Epithelial cell of esophagus (primary cell): ENCODE measurements around the gene TJAP1.

Experiments
- DNase-seq: peaks from one replicate; pipeline ENCODE4 v3.0.0; 2010; ENCODE audit warnings: low read depth
- H3K4me3 ChIP-seq: 2 replicates; pipeline ENCODE4 v1.5.1; 2011; ENCODE audit warnings: mild to moderate bottlenecking, low read length, control low read depth
- TF ChIP-seq, protein P1 (sequence below): IDR thresholded peaks from 2 replicates; pipeline ENCODE4 v1.5.1; 2011; ENCODE audit warnings: low read depth, mild to moderate bottlenecking, low read length, control low read depth, inconsistent platforms; ENCODE audit not compliant: insufficient read depth; ENCODE audit errors: missing control alignments

Gene TJAP1

DNA sequence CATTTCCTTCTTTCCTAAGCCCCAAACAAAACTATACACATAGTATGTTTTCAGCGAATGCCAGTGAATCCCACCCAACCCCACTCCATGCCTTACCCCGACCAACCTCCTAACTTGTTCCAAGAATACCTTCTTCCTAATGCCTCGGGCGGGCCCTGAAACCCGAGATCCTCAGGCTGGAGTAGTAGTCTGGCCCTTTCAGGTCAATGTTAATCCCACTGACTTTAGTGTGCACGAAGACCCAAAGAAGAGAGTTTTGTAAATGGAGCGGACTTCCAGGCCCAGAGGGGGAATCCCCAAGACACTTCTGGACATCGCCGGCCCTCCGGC is 39.0 kb downstream of the TJAP1 start:
- H3K4me3 ChIP-seq = peak overlapping the region; percentile 98
- TF ChIP-seq, protein P1, sequence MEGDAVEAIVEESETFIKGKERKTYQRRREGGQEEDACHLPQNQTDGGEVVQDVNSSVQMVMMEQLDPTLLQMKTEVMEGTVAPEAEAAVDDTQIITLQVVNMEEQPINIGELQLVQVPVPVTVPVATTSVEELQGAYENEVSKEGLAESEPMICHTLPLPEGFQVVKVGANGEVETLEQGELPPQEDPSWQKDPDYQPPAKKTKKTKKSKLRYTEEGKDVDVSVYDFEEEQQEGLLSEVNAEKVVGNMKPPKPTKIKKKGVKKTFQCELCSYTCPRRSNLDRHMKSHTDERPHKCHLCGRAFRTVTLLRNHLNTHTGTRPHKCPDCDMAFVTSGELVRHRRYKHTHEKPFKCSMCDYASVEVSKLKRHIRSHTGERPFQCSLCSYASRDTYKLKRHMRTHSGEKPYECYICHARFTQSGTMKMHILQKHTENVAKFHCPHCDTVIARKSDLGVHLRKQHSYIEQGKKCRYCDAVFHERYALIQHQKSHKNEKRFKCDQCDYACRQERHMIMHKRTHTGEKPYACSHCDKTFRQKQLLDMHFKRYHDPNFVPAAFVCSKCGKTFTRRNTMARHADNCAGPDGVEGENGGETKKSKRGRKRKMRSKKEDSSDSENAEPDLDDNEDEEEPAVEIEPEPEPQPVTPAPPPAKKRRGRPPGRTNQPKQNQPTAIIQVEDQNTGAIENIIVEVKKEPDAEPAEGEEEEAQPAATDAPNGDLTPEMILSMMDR = no peak
- no peak for DNase-seq

DNA sequence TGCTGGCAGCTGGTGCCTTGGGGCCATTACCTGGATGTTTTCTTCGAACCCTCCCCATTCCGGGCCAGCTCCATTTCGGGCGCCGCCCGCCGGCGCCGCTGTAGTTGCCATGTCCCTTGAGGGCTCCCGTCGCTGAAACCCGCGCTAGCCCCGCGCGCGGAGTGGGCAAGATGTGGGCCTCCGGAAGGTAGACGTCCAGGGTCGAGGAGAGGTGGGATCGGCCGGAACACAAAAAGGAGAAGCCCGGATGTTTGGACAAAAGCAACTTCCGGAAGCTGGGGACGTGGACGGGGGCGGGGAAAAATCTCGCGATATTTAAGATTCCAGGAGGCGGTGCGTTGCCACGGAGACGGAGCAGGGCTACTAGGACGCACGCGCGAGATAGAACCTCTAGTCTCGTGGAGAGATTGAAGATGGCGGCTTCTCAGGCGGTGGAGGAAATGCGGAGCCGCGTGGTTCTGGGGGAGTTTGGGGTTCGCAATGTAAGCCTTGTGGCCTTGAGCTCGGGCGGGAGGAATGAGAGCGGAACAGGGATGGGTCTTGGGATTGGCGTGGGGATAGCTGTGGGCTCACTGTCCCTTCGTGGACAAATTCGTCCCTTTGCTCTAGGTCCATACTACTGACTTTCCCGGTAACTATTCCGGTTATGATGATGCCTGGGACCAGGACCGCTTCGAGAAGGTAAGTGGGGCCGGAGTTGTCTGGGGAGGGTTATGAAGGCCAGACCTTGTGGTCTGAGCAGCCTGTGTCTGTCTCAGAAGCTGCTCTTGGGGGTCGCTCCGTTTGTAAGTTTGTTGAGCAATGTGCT is 39.5 kb downstream of the TJAP1 start, which contains the start of the genes POLR1C and YIPF3:
Gene POLR1C, plus strand, starts transcription at position 393 of the 808 bp plus-strand sequence. Its CDS starts 21 bp downstream, at position 414.
Gene YIPF3, minus strand, starts transcription at position 230 of the 808 bp plus-strand sequence. Its CDS starts 119 bp downstream, at position 111.
- H3K4me3 ChIP-seq = peak within 1 kb of the TSS; percentile 98
- TF ChIP-seq, protein P1 = no peak
- DNase-seq = peak; percentile 98

DNA sequence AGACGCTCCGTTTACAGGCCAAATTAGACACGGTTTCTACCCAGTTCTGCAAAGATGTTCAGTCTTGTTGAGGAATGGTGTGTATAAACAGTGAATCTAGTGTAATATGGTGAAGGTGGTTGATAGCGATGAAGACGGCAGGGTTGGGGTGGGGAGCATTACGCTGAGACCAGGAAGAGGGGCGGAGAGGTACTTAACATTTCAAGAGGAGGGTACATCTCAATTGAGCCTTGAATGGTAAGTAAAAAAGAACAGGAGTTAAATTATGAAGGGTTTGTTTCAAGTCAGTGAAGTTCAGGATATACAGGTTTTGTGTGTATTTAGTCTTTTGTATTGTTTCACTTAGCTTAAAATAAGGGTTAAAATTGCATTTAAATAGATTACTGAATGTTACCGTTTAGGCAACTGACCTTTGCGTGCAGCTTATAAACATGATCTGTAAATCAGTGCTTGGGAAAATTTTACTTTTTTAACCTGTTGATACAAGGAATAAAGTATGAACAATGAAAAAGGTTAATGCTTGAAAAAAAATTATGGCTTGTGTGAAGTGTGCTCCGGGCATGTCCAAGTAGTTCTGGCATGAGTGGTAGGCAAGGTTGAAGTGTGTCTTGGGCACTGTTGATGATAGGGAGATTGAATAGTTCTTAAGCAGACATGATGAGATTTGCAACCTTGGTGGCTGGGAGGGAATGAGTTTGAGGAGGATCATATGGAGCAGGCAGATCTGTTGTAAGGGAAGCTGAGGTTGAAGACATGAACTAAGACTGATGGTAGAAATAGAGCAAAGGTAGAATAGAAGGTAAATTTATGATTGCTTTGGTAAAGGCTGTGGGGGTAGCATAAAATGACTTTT is 40.4 kb downstream of the TJAP1 start:
- H3K4me3 ChIP-seq = peak overlapping the region; percentile 98
- TF ChIP-seq, protein P1 = no peak
- peak; percentile 27 for DNase-seq

DNA sequence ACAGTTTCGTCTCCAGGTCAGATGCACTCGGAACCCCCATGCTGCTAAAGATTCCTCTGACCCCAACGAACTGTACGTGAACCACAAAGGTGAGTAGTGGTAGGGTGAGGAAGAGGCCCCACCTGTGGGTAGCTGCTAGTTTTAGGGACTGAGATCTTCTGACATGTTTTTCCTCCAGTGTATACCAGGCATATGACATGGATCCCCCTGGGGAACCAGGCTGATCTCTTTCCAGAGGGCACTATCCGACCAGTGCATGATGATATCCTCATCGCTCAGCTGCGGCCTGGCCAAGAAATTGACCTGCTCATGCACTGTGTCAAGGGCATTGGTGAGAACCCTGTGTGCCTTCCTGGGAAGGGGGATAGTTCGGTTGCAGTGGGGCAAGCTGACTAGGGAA is 42.7 kb downstream of the TJAP1 start:
- H3K4me3 ChIP-seq = no peak overlapping the region
- TF ChIP-seq, protein P1 = no peak
- DNase-seq = no peak

DNA sequence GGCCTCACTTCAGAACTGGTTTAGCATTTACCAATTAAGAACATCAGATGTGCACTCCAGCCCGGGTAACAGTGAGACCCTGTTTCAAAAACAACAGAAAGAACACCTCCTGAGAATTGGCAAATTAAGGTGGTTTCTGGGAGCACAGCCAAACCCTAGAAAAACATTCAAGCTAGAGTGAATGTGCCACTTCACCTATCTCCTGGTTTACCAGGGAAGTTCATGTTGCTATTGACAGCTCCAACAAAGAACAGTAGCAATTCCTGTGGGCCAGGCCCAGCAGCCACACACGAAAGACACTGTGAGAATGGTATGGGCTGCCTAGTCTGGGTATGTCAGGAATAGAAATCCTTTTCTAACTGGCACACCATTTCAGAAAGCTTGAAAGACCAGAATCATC is 44.5 kb downstream of the TJAP1 start:
- H3K4me3 ChIP-seq = no peak overlapping the region
- no peak for DNase-seq
- TF ChIP-seq, protein P1 = no peak

DNA sequence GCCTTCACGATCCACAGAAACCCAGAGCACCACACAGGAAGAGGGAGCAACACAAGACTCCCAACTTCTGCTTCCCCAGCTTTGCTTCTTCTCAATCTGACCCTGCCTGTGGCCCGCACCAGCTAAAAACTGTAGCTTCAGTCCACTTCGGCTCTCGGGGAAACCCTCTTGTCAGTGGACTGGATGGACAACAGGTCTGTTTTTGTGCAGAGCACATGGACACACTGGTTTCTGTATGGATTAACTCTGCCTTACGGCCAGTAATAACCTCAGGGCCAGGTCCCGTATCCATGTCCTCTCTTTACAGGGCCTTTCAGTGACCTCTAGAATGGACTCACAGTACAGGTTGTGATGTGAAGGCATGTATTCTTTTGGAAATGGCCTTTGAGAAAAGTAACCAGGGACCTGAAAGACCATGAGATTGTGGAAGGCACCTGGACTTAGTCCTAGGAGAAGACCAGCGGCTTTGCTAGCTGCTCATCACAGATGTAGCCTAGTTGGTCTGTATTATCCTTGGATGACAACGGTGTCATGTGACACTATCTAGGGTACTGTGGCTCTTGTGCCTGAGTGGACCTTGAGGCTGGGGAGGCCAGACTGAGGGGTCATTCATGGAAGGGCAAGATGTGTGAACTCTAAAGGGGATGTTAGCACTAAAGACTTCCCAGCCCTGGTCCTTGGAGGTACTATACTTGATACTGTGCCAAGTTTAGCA is 45.3 kb downstream of the TJAP1 start:
- TF ChIP-seq, protein P1 = no peak
- DNase-seq = no peak
- H3K4me3 ChIP-seq = no peak overlapping the region
